Measurements from ENCODE around the gene MAPKAP1.

Gene MAPKAP1

GRCh38 chr9:125558453-125559092 lies 148.4 kb downstream of the MAPKAP1 start:
- Histone ChIP-seq H2AFZ (ENCODE audit: insufficient read depth, low read length, poor library complexity) (no peak overlapping the region), H3K27me3 (ENCODE audit: insufficient read depth, low read length) (no peaks in the 10 kb centered on the region), H2AK5ac (ENCODE audit: low read length) (no peak overlapping the region), H3K4me1 (ENCODE audit: control insufficient read depth in 1 of 2, insufficient read depth in 2 of 2, low read length in 2 of 2) (no peaks in the 10 kb centered on the region), H3K18ac (ENCODE audit: low read length) (no peak overlapping the region), H4K12ac (ENCODE audit: low read depth, low read length) (no peak overlapping the region), H3K14ac (ENCODE audit: low read length) (no peak overlapping the region), H4K91ac (ENCODE audit: low read depth, low read length) (no peak overlapping the region), H2BK120ac (ENCODE audit: insufficient read depth, low read length, poor library complexity) (no peak overlapping the region), H4K8ac (ENCODE audit: low read depth, low read length) (no peak overlapping the region), H3K9ac (ENCODE audit: low read length) (no peak overlapping the region), H3K4me3 (ENCODE audit: low read depth, low read length) (no peak overlapping the region), H2BK12ac (ENCODE audit: low read length) (no peak overlapping the region), H3K79me2 (ENCODE audit: control insufficient read depth, insufficient read depth, low read length, poor library complexity) (no peaks in the 10 kb centered on the region), H2BK5ac (ENCODE audit: low read depth, low read length, poor library complexity) (no peak overlapping the region), H3K36me3 (ENCODE audit: control insufficient read depth in 1 of 2, insufficient read depth in 2 of 2, low read length in 2 of 2) (peaks cover 2 to 4% of the 10 kb centered on the region in 2 experiments), H3K4me2 (ENCODE audit: low read length) (no peak overlapping the region), H3K9me3 (ENCODE audit: insufficient read depth, low read depth, low read length) (no peaks in the 10 kb centered on the region), H3K23ac (ENCODE audit: low read length) (no peak overlapping the region), H3K79me1 (ENCODE audit: low read length) (no peaks in the 10 kb centered on the region), H3K27ac (ENCODE audit: low read depth, low read length) (no peak overlapping the region), H3K4ac (ENCODE audit: low read depth, low read length) (no peak overlapping the region)
- no CpG with 5 or more reads among the region's 2 CpGs for WGBS (ENCODE audit: extremely low coverage, insufficient coverage, insufficient read length)
- peak; percentile 58 to 84 for DNase-seq

DNA sequence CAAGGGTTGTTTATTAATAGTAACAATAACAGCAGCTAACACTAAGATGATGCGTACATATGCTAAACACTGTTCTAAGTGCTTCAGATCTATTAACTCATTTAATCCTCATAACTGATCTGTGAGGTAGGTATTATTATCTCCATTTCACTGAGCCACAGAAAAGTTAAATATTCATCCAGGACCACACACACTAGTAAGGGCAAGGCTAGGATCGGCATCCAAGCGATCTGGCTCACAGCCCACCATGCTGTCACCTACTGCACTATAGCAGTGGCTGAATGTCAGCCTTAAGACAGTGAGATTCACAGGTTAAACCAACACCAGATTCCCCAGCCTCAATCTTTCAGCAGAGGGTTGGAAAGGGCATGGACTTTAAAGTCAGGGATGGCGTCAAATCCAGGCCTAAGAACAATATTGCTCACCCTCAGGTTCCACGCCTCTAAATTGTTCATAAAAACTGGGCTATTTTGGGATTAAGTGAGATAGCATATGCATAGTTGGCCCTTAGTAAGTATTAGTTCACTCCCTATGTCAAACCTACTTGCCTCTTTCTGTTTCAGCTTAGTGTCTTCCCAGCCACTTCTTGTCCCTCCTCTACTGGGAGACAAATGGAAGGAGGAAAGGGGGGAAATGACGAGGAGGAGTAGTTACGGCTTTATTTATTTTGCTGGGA lies 150.8 kb downstream of the MAPKAP1 start:
- Histone ChIP-seq H3K4ac (ENCODE audit: low read depth, low read length) (no peak overlapping the region), H3K14ac (ENCODE audit: low read length) (no peak overlapping the region), H3K79me2 (ENCODE audit: control insufficient read depth, insufficient read depth, low read length, poor library complexity) (no peaks in the 10 kb centered on the region), H4K8ac (ENCODE audit: low read depth, low read length) (no peak overlapping the region), H3K18ac (ENCODE audit: low read length) (no peak overlapping the region), H2BK12ac (ENCODE audit: low read length) (no peak overlapping the region), H2BK5ac (ENCODE audit: low read depth, low read length, poor library complexity) (no peak overlapping the region), H4K12ac (ENCODE audit: low read depth, low read length) (no peak overlapping the region), H3K27ac (ENCODE audit: low read depth, low read length) (no peak overlapping the region), H3K4me1 (ENCODE audit: control insufficient read depth in 1 of 2, insufficient read depth in 2 of 2, low read length in 2 of 2) (no peaks in the 10 kb centered on the region), H2BK120ac (ENCODE audit: insufficient read depth, low read length, poor library complexity) (no peak overlapping the region), H3K36me3 (ENCODE audit: control insufficient read depth in 1 of 2, insufficient read depth in 2 of 2, low read length in 2 of 2) (peaks cover 2 to 4% of the 10 kb centered on the region in 2 experiments), H3K79me1 (ENCODE audit: low read length) (no peaks in the 10 kb centered on the region), H3K4me3 (ENCODE audit: low read depth, low read length) (no peak overlapping the region), H2AK5ac (ENCODE audit: low read length) (no peak overlapping the region), H2AFZ (ENCODE audit: insufficient read depth, low read length, poor library complexity) (no peak overlapping the region), H3K9ac (ENCODE audit: low read length) (no peak overlapping the region), H4K91ac (ENCODE audit: low read depth, low read length) (no peak overlapping the region), H3K23ac (ENCODE audit: low read length) (no peak overlapping the region), H3K4me2 (ENCODE audit: low read length) (no peak overlapping the region), H3K27me3 (ENCODE audit: insufficient read depth, low read length) (no peaks in the 10 kb centered on the region), H3K9me3 (ENCODE audit: insufficient read depth, low read depth, low read length) (no peaks in the 10 kb centered on the region)
- DNase-seq, result no peak
- no CpG with 5 or more reads among the region's 7 CpGs for WGBS (ENCODE audit: extremely low coverage, insufficient coverage, insufficient read length)

- H3K4me1 ChIP-seq (ENCODE audit: control insufficient read depth in 1 of 2, insufficient read depth in 2 of 2, low read length in 2 of 2), result no peaks in the 10 kb centered on the region
- no peak overlapping the region for H4K12ac ChIP-seq (ENCODE audit: low read depth, low read length)
- no peak overlapping the region for H2AK5ac ChIP-seq (ENCODE audit: low read length)
- no peaks in the 10 kb centered on the region for H3K79me1 ChIP-seq (ENCODE audit: low read length)
- no peak overlapping the region for H3K27ac ChIP-seq (ENCODE audit: low read depth, low read length)
- H3K23ac ChIP-seq (ENCODE audit: low read length), result no peak overlapping the region
- no peak overlapping the region for H3K14ac ChIP-seq (ENCODE audit: low read length)
- peaks cover 2 to 4% of the 10 kb centered on the region in 2 experiments for H3K36me3 ChIP-seq (ENCODE audit: control insufficient read depth in 1 of 2, insufficient read depth in 2 of 2, low read length in 2 of 2)
- no peak overlapping the region for H3K9ac ChIP-seq (ENCODE audit: low read length)
- no peak overlapping the region for H2AFZ ChIP-seq (ENCODE audit: insufficient read depth, low read length, poor library complexity)
- no peak for DNase-seq
- H3K18ac ChIP-seq (ENCODE audit: low read length), result no peak overlapping the region
- H4K91ac ChIP-seq (ENCODE audit: low read depth, low read length), result no peak overlapping the region
- no peaks in the 10 kb centered on the region for H3K27me3 ChIP-seq (ENCODE audit: insufficient read depth, low read length)
- H3K4me3 ChIP-seq (ENCODE audit: low read depth, low read length), result no peak overlapping the region
- no peak overlapping the region for H3K4me2 ChIP-seq (ENCODE audit: low read length)
- H3K4ac ChIP-seq (ENCODE audit: low read depth, low read length), result no peak overlapping the region
- H3K79me2 ChIP-seq (ENCODE audit: control insufficient read depth, insufficient read depth, low read length, poor library complexity), result no peaks in the 10 kb centered on the region
- H2BK12ac ChIP-seq (ENCODE audit: low read length), result no peak overlapping the region
- H4K8ac ChIP-seq (ENCODE audit: low read depth, low read length), result no peak overlapping the region
- no peaks in the 10 kb centered on the region for H3K9me3 ChIP-seq (ENCODE audit: insufficient read depth, low read depth, low read length)
- no peak overlapping the region for H2BK120ac ChIP-seq (ENCODE audit: insufficient read depth, low read length, poor library complexity)
- H2BK5ac ChIP-seq (ENCODE audit: low read depth, low read length, poor library complexity), result no peak overlapping the region
- no CpG with 5 or more reads among the region's 3 CpGs for WGBS (ENCODE audit: extremely low coverage, insufficient coverage, insufficient read length)
Measured at GRCh38 chr9:125554726-125555125, 152.3 kb downstream of the MAPKAP1 start.

DNA sequence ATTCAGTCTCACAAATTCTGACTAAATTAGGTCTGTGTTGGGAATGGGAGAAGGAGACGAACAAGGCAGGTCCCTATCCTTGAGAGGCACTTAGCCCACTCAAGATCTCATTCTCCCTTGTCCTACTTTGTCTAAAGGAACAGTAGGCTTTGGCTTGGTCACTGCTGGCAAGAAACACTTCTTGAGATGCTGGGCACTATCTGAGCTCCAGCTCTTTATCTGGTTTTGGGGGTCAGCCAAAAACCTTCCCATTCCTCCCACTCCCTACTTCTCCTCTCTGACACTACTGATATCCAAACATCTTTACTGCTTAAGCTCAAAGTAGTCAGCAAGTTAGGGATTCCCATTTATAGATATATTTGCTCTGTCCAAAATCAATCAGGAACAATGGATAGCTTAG lies 155.2 kb downstream of the MAPKAP1 start:
- Histone ChIP-seq H4K12ac (ENCODE audit: low read depth, low read length) (no peak overlapping the region), H3K4me3 (ENCODE audit: low read depth, low read length) (no peak overlapping the region)

More for the DNA sequence above, 155.2 kb downstream of the MAPKAP1 start:
- Histone ChIP-seq H2BK12ac (ENCODE audit: low read length) (no peak overlapping the region), H3K4ac (ENCODE audit: low read depth, low read length) (no peak overlapping the region), H4K8ac (ENCODE audit: low read depth, low read length) (no peak overlapping the region), H3K79me1 (ENCODE audit: low read length) (no peaks in the 10 kb centered on the region), H3K9me3 (ENCODE audit: insufficient read depth, low read depth, low read length) (peaks cover 1% of the 10 kb centered on the region), H2BK120ac (ENCODE audit: insufficient read depth, low read length, poor library complexity) (no peak overlapping the region), H3K27ac (ENCODE audit: low read depth, low read length) (no peak overlapping the region), H3K79me2 (ENCODE audit: control insufficient read depth, insufficient read depth, low read length, poor library complexity) (no peaks in the 10 kb centered on the region), H3K27me3 (ENCODE audit: insufficient read depth, low read length) (no peaks in the 10 kb centered on the region), H3K4me1 (ENCODE audit: control insufficient read depth in 1 of 2, insufficient read depth in 2 of 2, low read length in 2 of 2) (no peaks in the 10 kb centered on the region), H3K23ac (ENCODE audit: low read length) (no peak overlapping the region), H3K9ac (ENCODE audit: low read length) (no peak overlapping the region), H3K18ac (ENCODE audit: low read length) (no peak overlapping the region), H2AK5ac (ENCODE audit: low read length) (no peak overlapping the region), H4K91ac (ENCODE audit: low read depth, low read length) (no peak overlapping the region), H2AFZ (ENCODE audit: insufficient read depth, low read length, poor library complexity) (no peak overlapping the region), H3K36me3 (ENCODE audit: control insufficient read depth in 1 of 2, insufficient read depth in 2 of 2, low read length in 2 of 2) (no peaks in the 10 kb centered on the region), H3K4me2 (ENCODE audit: low read length) (no peak overlapping the region), H2BK5ac (ENCODE audit: low read depth, low read length, poor library complexity) (no peak overlapping the region), H3K14ac (ENCODE audit: low read length) (no peak overlapping the region)
- DNase-seq, result no peak
- no CpG with 5 or more reads among the region's 1 CpG for WGBS (ENCODE audit: extremely low coverage, insufficient coverage, insufficient read length)

Data from trophoblast cell (in vitro differentiated cells and primary cell).